Suprapubic skin (tissue), 4 donors: ENCODE results near the gene HEATR5A. TPM values are rescaled to one million over a fixed set of nuclear protein-coding genes. Genes with fewer than 3 reads are reported as not detected.

Experiments used
- DNase-seq, 2 donors: peaks; one replicate each; pipeline ENCODE4 v3.0.0-alpha.2; 2019; ENCODE audit warnings: low spot score in 2 of 2
- H3K27ac ChIP-seq: fragments of 200-600 bp; sonication (generic); one replicate; pipeline ENCODE4 v1.5.1; 2019
- H3K27me3 ChIP-seq: fragments of 200-600 bp; sonication (generic); one replicate; pipeline ENCODE4 v1.5.1; 2019
- H3K36me3 ChIP-seq: fragments of 200-600 bp; sonication (generic); one replicate; pipeline ENCODE4 v1.5.1; 2019
- H3K4me1 ChIP-seq: fragments of 200-600 bp; sonication (generic); one replicate; pipeline ENCODE4 v1.5.1; 2019
- H3K4me3 ChIP-seq: fragments of 200-600 bp; sonication (generic); one replicate; pipeline ENCODE4 v1.5.1; 2019; ENCODE audit warnings: mild to moderate bottlenecking
- H3K9me3 ChIP-seq: fragments of 200-600 bp; sonication (generic); one replicate; pipeline ENCODE4 v1.5.1; 2019
- CTCF ChIP-seq, 2 donors: fragments of 200-600 bp in 1 of 2; fragments of 450-650 bp in 1 of 2; sonication (generic) in 1 of 2; IDR thresholded peaks; one replicate each; pipeline ENCODE4 v1.5.1; 2016 to 2019; ENCODE audit warnings: antibody characterized with exemption in 2 of 2, mild to moderate bottlenecking in 1 of 2, moderate library complexity in 1 of 2
- EP300 ChIP-seq: sonication (generic); formaldehyde crosslinking; IDR thresholded peaks from one replicate; pipeline ENCODE4 v1.6.1; 2017; ENCODE audit warnings: antibody characterized with exemption
- POLR2A ChIP-seq, 2 donors: fragments of 450-650 bp; IDR thresholded peaks; one replicate each; pipeline ENCODE4 v1.6.1; 2017; ENCODE audit warnings: antibody characterized with exemption in 2 of 2, mild to moderate bottlenecking in 2 of 2, moderate library complexity in 2 of 2
- POLR2AphosphoS5 ChIP-seq, 3 donors: sonication (generic); formaldehyde crosslinking; IDR thresholded peaks; one replicate each; pipeline ENCODE4 v1.6.1; 2017; ENCODE audit warnings: antibody characterized with exemption in 3 of 3
- WGBS: methylation state at CpG from one replicate; pipeline ENCODE4 v1.1.5; 2018; 5-methylcytosine and 5-hydroxymethylcytosine counted together
- total RNA-seq, 4 donors: library from RNA; depleted of rRNA; stranded (reverse); fragments of >200 nt; gene quantifications; one replicate each; pipeline ENCODE4 v1.1.0, GENCODE V29; 2016

The HEATR5A gene
- total RNA-seq, 4 donors from 2014 or later = 11.0 to 21.6 (median 14.0) TPM

DNA sequence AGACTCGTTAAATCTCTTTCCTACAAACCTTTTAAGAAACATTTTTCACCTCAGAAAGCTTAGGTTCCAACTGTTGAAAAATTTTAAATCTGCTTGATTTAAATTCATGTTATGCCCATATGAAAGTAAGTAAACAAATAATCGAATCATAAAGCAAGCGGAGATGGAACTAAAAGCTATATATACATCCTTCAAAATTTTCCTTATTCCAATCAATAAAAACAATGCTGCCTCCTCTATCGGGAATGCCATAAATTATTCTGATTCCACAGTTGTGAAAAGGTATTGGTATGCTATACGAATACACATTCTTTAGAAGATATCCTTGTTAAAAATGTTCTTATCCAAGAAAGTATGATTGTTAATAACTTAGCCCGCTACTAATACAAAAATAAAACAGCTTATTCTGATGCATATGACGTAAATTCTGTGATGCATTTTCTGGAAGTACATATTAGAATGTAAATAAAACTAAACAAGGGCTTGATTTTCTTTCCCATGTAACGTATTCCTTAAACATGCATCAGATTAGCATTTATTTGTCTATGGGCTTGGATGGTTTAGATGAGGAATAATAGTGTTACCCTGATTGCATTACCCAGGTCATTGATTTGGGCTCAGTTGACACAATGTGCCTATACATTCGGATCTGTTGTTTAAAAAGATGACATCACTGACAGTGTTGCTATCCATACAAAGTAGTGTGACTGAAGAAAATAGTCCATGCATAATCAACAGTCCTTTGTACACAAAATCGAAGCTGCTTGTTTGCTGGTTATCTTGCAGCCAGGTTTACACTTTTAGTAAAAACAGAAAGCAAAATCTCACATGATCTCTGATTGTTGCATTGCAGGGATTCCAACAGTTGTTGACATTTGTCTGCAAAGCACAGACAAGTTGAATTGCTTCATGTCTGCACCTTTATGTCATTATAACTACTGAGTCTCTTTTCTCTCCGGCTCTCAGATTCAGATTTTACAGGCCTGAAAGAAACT is 37.6 kb upstream of the HEATR5A start:
- peak overlapping the region; percentile 72 for H3K4me3 ChIP-seq
- H3K9me3 ChIP-seq = no peaks in the 10 kb centered on the region
- TF ChIP-seq POLR2A (IDR thresholded peaks at IDR 0.05) = no peak
- TF ChIP-seq POLR2AphosphoS5 (IDR thresholded peaks at IDR 0.05) = no peak
- no peak for TF ChIP-seq EP300
- no peak for TF ChIP-seq CTCF (IDR thresholded peaks at IDR 0.05)
- peak overlapping the region; percentile 89 for H3K27ac ChIP-seq
- H3K27me3 ChIP-seq = no peaks in the 10 kb centered on the region
- peaks cover under 1% of the 10 kb centered on the region for H3K36me3 ChIP-seq
- peaks cover 29% of the 10 kb centered on the region for H3K4me1 ChIP-seq
- WGBS = 37% methylated on average over 11 of the region's 11 CpGs
- DNase-seq = no peak

- Histone ChIP-seq H3K9me3 (no peaks in the 10 kb centered on the region), H3K27me3 (no peaks in the 10 kb centered on the region), H3K4me1 (peaks cover 29% of the 10 kb centered on the region), H3K36me3 (peaks cover 10% of the 10 kb centered on the region), H3K27ac (peak within 1 kb of the TSS; percentile 89), H3K4me3 (peak within 1 kb of the TSS; percentile 72)
- DNase-seq = peak; percentile 94 to 95
- WGBS = 1% methylated on average over 19 of the region's 70 CpGs
- no peak for TF ChIP-seq CTCF (IDR thresholded peaks at IDR 0.05)
- TF ChIP-seq POLR2A (IDR thresholded peaks at IDR 0.05) = peak in 1 of 2 donors; percentile 67
- peak in 2 of 3 donors; percentile 64 to 73 for TF ChIP-seq POLR2AphosphoS5 (IDR thresholded peaks at IDR 0.05)
Observed at GRCh38 chr14:31456841-31457664, 36.7 kb upstream of the HEATR5A start, which contains the start of gene DTD2. Gene DTD2 (minus strand): TSS chr14:31457506. CDS start chr14:31457393, 113 bp downstream.

DNA sequence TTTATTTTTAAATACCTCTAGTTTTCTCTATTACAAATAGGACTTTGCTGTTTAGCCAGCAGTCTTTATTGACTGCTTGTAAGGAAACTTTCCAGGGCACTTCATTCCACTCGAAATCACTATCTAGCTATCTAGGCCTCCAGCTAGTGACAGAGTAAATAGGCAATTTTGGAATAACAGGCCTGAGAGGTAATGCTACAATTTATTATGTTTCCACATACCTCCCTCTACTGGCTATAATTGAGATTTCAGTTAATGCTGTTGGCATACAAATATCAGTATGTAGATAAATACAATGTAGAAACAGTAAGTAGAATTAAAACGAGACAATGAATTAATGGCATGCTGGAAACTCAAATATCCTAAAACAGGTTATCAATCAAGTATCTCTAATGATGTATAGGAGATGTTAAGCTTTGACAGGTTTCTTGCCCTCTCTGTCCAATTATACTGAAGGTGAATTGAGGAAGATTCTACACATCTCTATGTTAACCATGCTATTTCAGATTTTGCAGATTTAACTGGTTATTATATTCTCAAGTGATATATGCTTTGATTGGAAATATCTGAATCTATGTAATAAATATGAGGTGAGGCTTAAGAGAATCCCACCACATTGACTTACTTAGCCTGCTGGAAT is 29.7 kb upstream of the HEATR5A start:
- H3K36me3 ChIP-seq = peaks cover 29% of the 10 kb centered on the region
- WGBS = 22% methylated on average over 2 of the region's 2 CpGs
- H3K4me1 ChIP-seq = peaks cover 9% of the 10 kb centered on the region
- DNase-seq = no peak
- H3K9me3 ChIP-seq = no peaks in the 10 kb centered on the region
- TF ChIP-seq POLR2AphosphoS5 (IDR thresholded peaks at IDR 0.05) (no peak), CTCF (IDR thresholded peaks at IDR 0.05) (peak in 1 of 2 donors; percentile 49), EP300 (no peak), POLR2A (IDR thresholded peaks at IDR 0.05) (no peak)
- H3K27me3 ChIP-seq = no peaks in the 10 kb centered on the region
- H3K27ac ChIP-seq = no peak overlapping the region
- H3K4me3 ChIP-seq = no peak overlapping the region

DNA sequence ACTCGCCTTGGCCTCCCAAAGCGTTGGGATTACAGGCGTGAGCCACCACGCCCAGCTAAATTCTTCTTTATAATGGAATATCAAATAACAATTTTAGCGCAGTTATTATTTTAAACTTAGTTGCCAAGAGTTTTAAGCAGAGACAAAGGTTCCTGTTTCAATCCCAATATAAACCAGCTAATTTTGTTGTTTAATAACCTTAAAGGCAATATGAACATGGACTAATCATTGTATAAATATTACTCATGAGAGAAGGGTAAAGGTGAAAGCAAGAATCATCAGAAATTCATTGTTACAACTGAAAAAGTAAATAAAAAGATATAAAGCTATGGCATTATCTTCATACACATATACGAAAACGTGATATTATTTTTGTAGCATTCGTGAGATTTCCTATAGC is 28.8 kb upstream of the HEATR5A start:
- no peak overlapping the region for H3K4me3 ChIP-seq
- H3K9me3 ChIP-seq = no peaks in the 10 kb centered on the region
- DNase-seq = no peak
- H3K27ac ChIP-seq = no peak overlapping the region
- TF ChIP-seq EP300 (no peak), POLR2A (IDR thresholded peaks at IDR 0.05) (no peak), CTCF (IDR thresholded peaks at IDR 0.05) (no peak), POLR2AphosphoS5 (IDR thresholded peaks at IDR 0.05) (no peak)
- no peaks in the 10 kb centered on the region for H3K27me3 ChIP-seq
- H3K4me1 ChIP-seq = peaks cover 3% of the 10 kb centered on the region
- WGBS = 72% methylated on average over 8 of the region's 8 CpGs
- H3K36me3 ChIP-seq = peaks cover 29% of the 10 kb centered on the region
